HG02642 (cell line): ENCODE data around the gene ABITRAM.
"Not testable (repeated sequence)": the region's sequence is repeated elsewhere in the genome, so short reads cannot be mapped to it uniquely, and the experiment has no call there.

Experiments used
- ATAC-seq: cut with Tn5 transposase; IDR thresholded peaks from one replicate; pipeline ENCODE4 v1.9.1; 2021; ENCODE audit warnings: mild to moderate bottlenecking; ENCODE audit not compliant: unreplicated experiment, poor library complexity

The ABITRAM gene

GRCh38 chr9:108934323-108934893 is at the start of gene ABITRAM:
Gene ABITRAM, plus strand, starts transcription at chr9:108934400. Its CDS starts 87 bp downstream, at chr9:108934487.
- ATAC-seq, result peak; percentile 87

- no peak for ATAC-seq
Measured at GRCh38 chr9:108884701-108885100, 49.5 kb upstream of the ABITRAM start.

GRCh38 chr9:108885643-108886348 is 48.4 kb upstream of the ABITRAM start:
- ATAC-seq, result peak; percentile 100

- ATAC-seq, result not testable (repeated sequence)
Measured at GRCh38 chr9:108886594-108887271, 47.5 kb upstream of the ABITRAM start.

- no peak for ATAC-seq
Measured at GRCh38 chr9:108889649-108890067, 44.5 kb upstream of the ABITRAM start.

GRCh38 chr9:108894225-108894997 is 39.8 kb upstream of the ABITRAM start:
- no peak for ATAC-seq

- ATAC-seq, result no peak
Measured at GRCh38 chr9:108897324-108898096, 36.7 kb upstream of the ABITRAM start.

GRCh38 chr9:108899023-108899695 is 35.0 kb upstream of the ABITRAM start:
- not testable (repeated sequence) for ATAC-seq

- ATAC-seq, result no peak
Measured at GRCh38 chr9:108900176-108900575, 34.0 kb upstream of the ABITRAM start.

GRCh38 chr9:108903420-108904103 is 30.6 kb upstream of the ABITRAM start:
- no peak for ATAC-seq

- no peak for ATAC-seq
Measured at GRCh38 chr9:108904161-108904560, 30.0 kb upstream of the ABITRAM start.

GRCh38 chr9:108905494-108905893 is 28.7 kb upstream of the ABITRAM start:
- ATAC-seq, result no peak

GRCh38 chr9:108910402-108910801 is 23.8 kb upstream of the ABITRAM start:
- no peak for ATAC-seq

GRCh38 chr9:108910914-108911313 is 23.3 kb upstream of the ABITRAM start:
- ATAC-seq, result no peak

GRCh38 chr9:108911820-108912219 is 22.4 kb upstream of the ABITRAM start:
- no peak for ATAC-seq

GRCh38 chr9:108913391-108913790 is 20.8 kb upstream of the ABITRAM start:
- no peak for ATAC-seq

- ATAC-seq, result no peak
Measured at GRCh38 chr9:108919517-108919916, 14.7 kb upstream of the ABITRAM start.

GRCh38 chr9:108920401-108920800 is 13.8 kb upstream of the ABITRAM start:
- not testable (repeated sequence) for ATAC-seq

GRCh38 chr9:108921200-108921599 is 13.0 kb upstream of the ABITRAM start:
- ATAC-seq, result no peak
